Gastrocnemius medialis (tissue), 4 donors: ENCODE data around the gene ADARB2.

Source experiments
- POLR2A ChIP-seq, 2 donors: fragments of 450-650 bp; IDR thresholded peaks; one replicate each; pipeline ENCODE4 v1.6.1; 2017; ENCODE audit warnings: antibody characterized with exemption in 2 of 2, mild to moderate bottlenecking in 2 of 2, moderate library complexity in 2 of 2
- TF ChIP-seq, protein P1 (sequence below), 5 experiments: fragments of 450-650 bp in 3 of 5; fragments of 200-600 bp in 2 of 5; sonication (generic) in 2 of 5; IDR thresholded peaks in 4 of 5; conservative IDR thresholded peaks in 1 of 5; 1 replicate in 4 of 5; 2 replicates in 1 of 5; pipeline ENCODE4 v1.5.1; 2016 to 2019; ENCODE audit warnings: antibody characterized with exemption in 5 of 5, mild to moderate bottlenecking in 3 of 5, moderate library complexity in 3 of 5

GRCh38 chr10:1154531-1155295 is 582.6 kb downstream of the ADARB2 start:
- TF ChIP-seq, protein P1, sequence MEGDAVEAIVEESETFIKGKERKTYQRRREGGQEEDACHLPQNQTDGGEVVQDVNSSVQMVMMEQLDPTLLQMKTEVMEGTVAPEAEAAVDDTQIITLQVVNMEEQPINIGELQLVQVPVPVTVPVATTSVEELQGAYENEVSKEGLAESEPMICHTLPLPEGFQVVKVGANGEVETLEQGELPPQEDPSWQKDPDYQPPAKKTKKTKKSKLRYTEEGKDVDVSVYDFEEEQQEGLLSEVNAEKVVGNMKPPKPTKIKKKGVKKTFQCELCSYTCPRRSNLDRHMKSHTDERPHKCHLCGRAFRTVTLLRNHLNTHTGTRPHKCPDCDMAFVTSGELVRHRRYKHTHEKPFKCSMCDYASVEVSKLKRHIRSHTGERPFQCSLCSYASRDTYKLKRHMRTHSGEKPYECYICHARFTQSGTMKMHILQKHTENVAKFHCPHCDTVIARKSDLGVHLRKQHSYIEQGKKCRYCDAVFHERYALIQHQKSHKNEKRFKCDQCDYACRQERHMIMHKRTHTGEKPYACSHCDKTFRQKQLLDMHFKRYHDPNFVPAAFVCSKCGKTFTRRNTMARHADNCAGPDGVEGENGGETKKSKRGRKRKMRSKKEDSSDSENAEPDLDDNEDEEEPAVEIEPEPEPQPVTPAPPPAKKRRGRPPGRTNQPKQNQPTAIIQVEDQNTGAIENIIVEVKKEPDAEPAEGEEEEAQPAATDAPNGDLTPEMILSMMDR (IDR thresholded peaks at IDR 0.05 in 4 of 5, conservative IDR thresholded peaks at IDR 0.05 in 1 of 5), result no peak
- TF ChIP-seq POLR2A (IDR thresholded peaks at IDR 0.05), result no peak
